ENCODE results near the gene KCTD1.

- TF ChIP-seq CTCF (IDR thresholded peaks at IDR 0.05; ENCODE audit: low read depth, low read length, missing input control): no peak
- no peak for TF ChIP-seq EGR1 (IDR thresholded peaks at IDR 0.05; ENCODE audit: low read depth in 2 of 2)
- TF ChIP-seq GABPA (IDR thresholded peaks at IDR 0.05 in 1 of 2, conservative IDR thresholded peaks at IDR 0.05 in 1 of 2): no peak
- TF ChIP-seq JUND (IDR thresholded peaks at IDR 0.05): no peak
- TF ChIP-seq YY1 (IDR thresholded peaks at IDR 0.05): no peak
- no peak for TF ChIP-seq REST (IDR thresholded peaks at IDR 0.05)
- TF ChIP-seq RAD21 (IDR thresholded peaks at IDR 0.05): no peak
- no peak for TF ChIP-seq TAF1 (conservative IDR thresholded peaks at IDR 0.05)
Measured at GRCh38 chr18:26543373-26543772, 5.0 kb downstream of the KCTD1 start.
